Activated CD4-positive, alpha-beta memory T cell treated with anti-CD3 and anti-CD28 coated beads for 36 hours (primary cell): Measurements from ENCODE around the gene RNF151. TPM values are rescaled to one million over a fixed set of nuclear protein-coding genes. Genes with fewer than 3 reads are reported as not detected.
"Not testable (repeated sequence)": the region's sequence is repeated elsewhere in the genome, so short reads cannot be mapped to it uniquely, and the experiment has no call there.

ENCODE experiments used
- CTCF ChIA-PET: fragments of 350-600 bp; sonication (Branson Sonifier 250); formaldehyde crosslinking; loops from one replicate; lab custom pipeline; 2021; ENCODE audit warnings: antibody characterized with exemption, inconsistent platforms; lab: Charles Lee
- POLR2A ChIA-PET: fragments of 350-600 bp; sonication (Branson Sonifier 250); formaldehyde crosslinking; loops from one replicate; lab custom pipeline; 2021; ENCODE audit warnings: antibody characterized with exemption; lab: Charles Lee
- DNase-seq: peaks from one replicate; pipeline ENCODE4 v3.0.0-alpha.2; 2020
- H3K27ac Mint-ChIP-seq: one replicate; pipeline ENCODE4 v1.8.0; 2021; ENCODE audit warnings: mixed read lengths
- H3K27me3 Mint-ChIP-seq: one replicate; pipeline ENCODE4 v1.8.0; 2021; ENCODE audit warnings: mixed read lengths
- H3K36me3 Mint-ChIP-seq: one replicate; pipeline ENCODE4 v1.8.0; 2021; ENCODE audit warnings: mixed read lengths
- H3K4me1 Mint-ChIP-seq: one replicate; pipeline ENCODE4 v1.8.0; 2021; ENCODE audit warnings: low read depth, mixed read lengths
- H3K4me3 Mint-ChIP-seq: one replicate; pipeline ENCODE4 v1.8.0; 2021; ENCODE audit warnings: mild to moderate bottlenecking, mixed read lengths
- H3K9me3 Mint-ChIP-seq: one replicate; pipeline ENCODE4 v1.8.0; 2021; ENCODE audit warnings: mixed read lengths
- intact Hi-C: fragments of 100-400 bp; cut with micrococcal nuclease; formaldehyde crosslinking; loops from one replicate; pipeline ENCODE4 v1.15.1; 2023
- total RNA-seq, 2 experiments: library from RNA; stranded (reverse); gene quantifications; one replicate each; pipeline ENCODE4 v1.2.3, GENCODE V29; 2021

The RNF151 gene
- total RNA-seq, 2 experiments from 2014 or later: not detected

DNA sequence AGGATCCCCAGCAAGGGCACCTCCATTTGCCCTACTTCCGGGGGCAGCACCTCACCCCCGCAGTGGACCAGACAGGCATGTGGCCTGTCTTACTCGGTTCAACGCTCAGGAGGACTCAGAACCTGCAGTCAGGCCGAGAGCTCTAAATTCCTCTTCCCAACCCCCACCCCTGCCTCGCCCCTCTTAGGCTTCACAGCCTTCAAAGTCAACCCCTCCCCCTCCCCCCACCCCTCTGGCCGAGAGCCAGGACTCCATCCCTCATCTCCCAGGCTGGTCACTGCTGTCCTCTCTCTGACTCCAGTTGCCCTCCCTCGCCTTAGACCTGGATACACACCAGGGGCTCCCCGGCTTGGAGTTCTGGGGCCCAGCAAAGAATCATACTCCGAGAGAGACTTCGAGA, 40.4 kb upstream of the RNF151 start:
- H3K36me3 Mint-ChIP-seq: no peaks in the 10 kb centered on the region
- peaks cover 16% of the 10 kb centered on the region for H3K27me3 Mint-ChIP-seq
- intact Hi-C loops: no loop called here
- no peaks in the 10 kb centered on the region for H3K9me3 Mint-ChIP-seq
- H3K27ac Mint-ChIP-seq: no peak overlapping the region
- ChIA-PET CTCF (no interaction called here), POLR2A (no interaction called here)
- no peak for DNase-seq
- no peak overlapping the region for H3K4me3 Mint-ChIP-seq
- H3K4me1 Mint-ChIP-seq: peaks cover 2% of the 10 kb centered on the region

DNA sequence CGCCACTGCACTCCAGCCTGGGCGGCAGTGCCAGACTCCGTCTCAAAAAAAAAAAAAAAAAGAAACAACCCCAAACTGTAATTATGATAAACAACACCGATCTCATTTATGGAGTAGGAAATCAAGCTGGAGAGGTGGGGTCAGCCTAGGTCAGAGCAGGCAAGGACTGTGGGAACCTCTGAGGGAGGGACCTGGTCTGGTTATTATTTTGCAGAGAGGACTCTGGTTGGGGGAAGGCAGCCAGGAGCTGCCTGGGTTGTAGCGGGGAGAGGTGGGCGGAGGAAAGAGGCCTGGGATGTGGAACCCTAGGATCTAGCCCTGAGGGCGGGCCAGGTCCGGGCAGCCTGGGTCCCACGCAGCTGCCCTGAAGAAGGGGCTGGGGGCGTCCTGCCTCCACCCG, 37.6 kb upstream of the RNF151 start:
- intact Hi-C loops: loop anchor here (2.0 kb wide), 1 partner anchor 64 kb away; no protein-coding TSS in a partner anchor
- no peaks in the 10 kb centered on the region for H3K9me3 Mint-ChIP-seq
- peaks cover 2% of the 10 kb centered on the region for H3K4me1 Mint-ChIP-seq
- H3K4me3 Mint-ChIP-seq: peak overlapping the region; percentile 64
- no peak overlapping the region for H3K27ac Mint-ChIP-seq
- POLR2A ChIA-PET: interaction anchor here (1.1 kb wide), 1 partner anchor 32 kb away, joined by 7 read pairs; no protein-coding TSS in a partner anchor
- no peaks in the 10 kb centered on the region for H3K36me3 Mint-ChIP-seq
- CTCF ChIA-PET: interaction anchor here (0.8 to 3.1 kb wide), 11 partner anchors 9 to 224 kb away, joined by 3 to 23 read pairs (median 4); partner anchors contain the start of genes EME2, MAPK8IP3, MRPS34 and MSRB1
- no peaks in the 10 kb centered on the region for H3K27me3 Mint-ChIP-seq
- DNase-seq: peak; percentile 25

DNA sequence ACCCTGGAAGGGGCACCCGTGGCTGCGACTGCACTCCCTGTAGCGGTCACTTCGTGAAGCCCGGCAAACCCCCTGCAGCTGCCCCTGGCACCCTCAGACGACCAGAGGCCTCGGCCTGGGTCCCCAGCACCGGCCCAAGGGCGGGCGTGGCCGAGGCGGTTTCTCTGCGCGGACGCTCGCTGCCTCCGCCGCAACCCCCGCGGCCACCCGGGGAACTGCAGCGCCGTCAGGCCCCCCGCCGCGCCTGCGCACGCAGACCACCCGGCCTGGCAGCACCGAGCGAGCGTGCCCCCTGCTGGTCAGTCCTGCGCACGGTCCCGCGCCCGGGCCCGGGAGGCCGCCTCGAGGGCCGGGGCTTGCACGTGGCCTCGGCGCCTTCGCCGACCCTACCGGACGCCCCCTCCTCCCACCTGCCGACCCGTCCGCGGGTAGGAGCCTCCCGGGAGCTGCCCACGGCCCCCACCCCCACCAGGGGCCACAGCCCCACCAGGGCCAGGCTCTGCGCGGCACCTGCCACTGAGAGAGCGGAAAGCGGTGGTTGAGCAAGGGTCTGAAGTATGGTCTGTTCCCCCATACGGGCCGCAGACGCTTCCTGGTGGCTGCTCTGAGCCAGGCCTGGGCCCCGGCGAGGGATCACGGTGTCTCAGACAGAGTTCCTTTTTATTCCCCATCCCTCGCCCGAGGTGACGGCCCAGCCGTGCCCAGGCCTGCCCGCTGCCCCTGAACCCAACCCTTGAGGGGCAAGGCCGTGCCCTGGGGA, 36.9 kb upstream of the RNF151 start:
- Mint-ChIP-seq H3K4me1 (peaks cover 2% of the 10 kb centered on the region), H3K27ac (no peak overlapping the region), H3K27me3 (no peaks in the 10 kb centered on the region), H3K4me3 (peak overlapping the region; percentile 60), H3K36me3 (no peaks in the 10 kb centered on the region), H3K9me3 (no peaks in the 10 kb centered on the region)
- DNase-seq: peak; percentile 93
- intact Hi-C loops: loop anchor here (2.0 kb wide), 1 partner anchor 65 kb away; no protein-coding TSS in a partner anchor
- ChIA-PET POLR2A (interaction anchor here (1.1 kb wide), 1 partner anchor 31 kb away, joined by 7 read pairs; no protein-coding TSS in a partner anchor), CTCF (interaction anchor here (0.7 to 3.1 kb wide), 11 partner anchors 9 to 224 kb away, joined by 3 to 23 read pairs (median 5); partner anchors contain the start of genes EME2, MAPK8IP3, MRPS34 and MSRB1)

DNA sequence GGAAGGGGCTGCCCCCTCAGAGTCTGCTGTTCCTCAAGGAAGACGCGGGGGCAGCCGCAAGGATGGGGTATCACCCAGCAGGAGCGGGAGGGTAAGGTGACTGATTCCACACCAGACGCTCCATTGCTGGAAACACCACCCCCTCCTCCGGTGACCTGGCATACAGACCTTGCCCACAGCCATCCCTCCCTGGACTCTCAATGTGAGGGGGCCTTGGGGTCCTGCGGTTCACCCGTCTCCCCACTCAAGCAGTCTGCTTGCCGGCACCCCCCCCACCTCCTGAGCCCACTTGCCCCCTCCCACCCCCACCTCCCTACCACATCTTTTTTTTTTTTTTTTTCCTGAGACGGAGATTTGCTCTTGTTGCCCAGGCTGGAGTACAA, 36.3 kb upstream of the RNF151 start:
- no peak for DNase-seq
- Mint-ChIP-seq H3K36me3 (no peaks in the 10 kb centered on the region), H3K4me3 (no peak overlapping the region), H3K4me1 (peaks cover 2% of the 10 kb centered on the region), H3K9me3 (no peaks in the 10 kb centered on the region), H3K27me3 (no peaks in the 10 kb centered on the region), H3K27ac (no peak overlapping the region)
- ChIA-PET CTCF (interaction anchor here (0.7 to 3.1 kb wide), 7 partner anchors 8 to 155 kb away, joined by 3 to 23 read pairs (median 5); partner anchors contain the start of gene MSRB1), POLR2A (no interaction called here)
- intact Hi-C loops: no loop called here

DNA sequence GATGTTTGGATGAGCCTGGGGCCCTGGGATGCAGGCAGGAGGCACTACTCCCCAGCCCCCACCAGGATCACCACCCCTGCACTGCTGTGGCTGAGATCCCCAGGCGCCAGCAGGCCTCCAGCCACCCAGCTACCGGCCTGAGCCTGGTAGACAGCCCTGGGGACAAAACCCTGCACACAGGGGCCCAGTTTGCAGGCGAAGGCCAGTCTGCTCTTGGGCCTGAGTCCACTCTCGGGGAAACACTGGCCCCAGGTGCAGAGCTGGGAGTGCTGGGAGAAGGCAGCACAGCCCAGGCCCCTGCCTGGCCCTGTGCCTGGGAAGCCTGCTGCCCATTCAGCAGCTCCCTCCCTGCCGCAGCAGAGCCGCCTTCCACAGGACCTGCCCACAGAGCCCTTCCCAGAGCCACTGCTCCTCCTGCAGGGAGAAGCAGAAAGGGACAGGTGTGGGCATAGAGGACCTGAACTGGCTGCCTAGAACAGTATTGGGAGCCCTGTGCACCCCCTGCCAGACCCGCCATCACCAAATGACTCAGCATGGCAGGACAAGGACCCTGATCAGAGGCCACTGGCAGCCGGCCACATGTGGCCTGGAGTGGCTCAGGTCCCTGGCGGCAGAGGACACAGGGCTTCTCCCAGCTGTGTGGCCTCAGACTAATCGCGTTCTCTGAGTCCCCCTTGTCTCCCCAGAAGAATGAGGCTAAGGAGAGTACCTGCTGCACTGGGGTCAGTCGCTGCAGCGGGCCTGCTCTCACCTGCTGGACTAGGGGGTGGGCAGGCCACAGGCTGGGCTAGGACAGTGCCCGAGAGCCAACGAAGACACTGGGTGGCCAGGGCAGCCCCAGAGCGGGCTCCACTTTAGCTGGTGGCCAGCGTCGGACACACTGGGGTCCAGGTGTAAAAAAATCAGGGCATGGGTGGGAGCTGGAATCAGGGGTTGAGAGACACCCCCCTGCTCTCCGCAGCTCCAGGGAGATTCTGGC, 34.3 kb upstream of the RNF151 start:
- Mint-ChIP-seq H3K4me3 (no peak overlapping the region), H3K4me1 (peaks cover 2% of the 10 kb centered on the region), H3K27ac (no peak overlapping the region), H3K9me3 (no peaks in the 10 kb centered on the region), H3K36me3 (no peaks in the 10 kb centered on the region), H3K27me3 (no peaks in the 10 kb centered on the region)
- DNase-seq: no peak
- ChIA-PET POLR2A (no interaction called here), CTCF (interaction anchor here (1.0 kb wide), 1 partner anchor 209 kb away, joined by 3 read pairs; no protein-coding TSS in a partner anchor)
- intact Hi-C loops: no loop called here

DNA sequence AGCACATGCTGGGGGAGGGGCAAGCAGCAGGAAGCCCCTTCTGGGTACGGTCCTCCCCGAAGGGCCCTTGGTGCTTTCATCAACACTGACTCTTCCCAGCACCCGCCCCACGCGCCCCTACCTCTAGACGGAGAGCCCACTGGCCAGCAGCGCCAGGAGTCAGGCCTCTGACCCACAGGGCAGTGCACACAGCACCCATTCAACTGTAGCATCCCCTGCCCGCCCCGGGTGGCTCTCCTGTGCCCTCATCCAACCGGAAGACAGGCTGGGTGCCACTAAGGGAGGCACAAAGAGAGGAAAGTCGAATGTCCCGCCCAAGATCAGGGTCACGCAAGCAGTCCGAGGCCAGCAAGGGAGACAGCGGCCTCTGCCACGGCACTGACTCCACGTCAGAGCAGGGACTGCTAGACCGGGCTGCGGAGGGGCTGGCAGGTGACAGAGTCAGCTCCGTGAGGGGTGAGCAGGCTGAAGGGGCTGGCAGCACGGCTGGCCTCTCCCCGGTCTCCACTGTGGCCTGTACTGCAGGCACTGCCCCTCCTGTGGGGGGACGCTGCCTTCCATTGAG, 33.5 kb upstream of the RNF151 start:
- CTCF ChIA-PET: interaction anchor here (1.0 kb wide), 1 partner anchor 210 kb away, joined by 3 read pairs; no protein-coding TSS in a partner anchor
- Mint-ChIP-seq H3K27ac (no peak overlapping the region), H3K4me3 (no peak overlapping the region), H3K9me3 (no peaks in the 10 kb centered on the region), H3K4me1 (peaks cover 2% of the 10 kb centered on the region), H3K27me3 (no peaks in the 10 kb centered on the region), H3K36me3 (peaks cover 3% of the 10 kb centered on the region)
- POLR2A ChIA-PET: no interaction called here
- intact Hi-C loops: no loop called here
- no peak for DNase-seq

DNA sequence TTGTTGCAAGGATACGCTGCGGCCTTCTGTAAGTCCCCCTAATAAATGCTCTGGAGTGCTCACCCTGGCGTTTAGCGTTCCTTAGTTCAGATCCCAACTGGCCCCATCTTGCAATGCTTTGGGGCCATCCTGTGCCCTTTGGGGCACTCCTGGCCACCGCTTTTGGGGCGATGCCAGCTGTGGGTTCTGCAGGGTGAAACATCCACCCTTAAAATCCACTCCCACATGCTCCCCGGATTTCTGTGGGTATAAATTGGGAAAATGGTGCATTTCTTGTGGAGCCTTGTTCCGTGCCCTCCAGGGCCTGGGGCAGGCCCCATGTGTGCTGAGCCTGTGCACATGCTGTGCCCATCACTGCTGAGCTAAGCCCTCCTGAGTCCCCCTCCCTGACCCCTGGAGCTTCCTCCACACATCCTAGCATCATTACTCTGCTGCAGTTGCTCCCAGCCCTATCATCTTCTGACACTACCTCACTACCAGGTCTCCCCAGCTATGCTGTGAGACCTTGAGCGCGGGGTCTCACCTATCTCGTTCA, 29.6 kb upstream of the RNF151 start:
- Mint-ChIP-seq H3K4me3 (no peak overlapping the region), H3K27ac (no peak overlapping the region), H3K4me1 (peaks cover 8% of the 10 kb centered on the region), H3K9me3 (no peaks in the 10 kb centered on the region), H3K36me3 (peaks cover 7% of the 10 kb centered on the region), H3K27me3 (no peaks in the 10 kb centered on the region)
- intact Hi-C loops: no loop called here
- DNase-seq: no peak
- POLR2A ChIA-PET: no interaction called here
- CTCF ChIA-PET: no interaction called here

DNA sequence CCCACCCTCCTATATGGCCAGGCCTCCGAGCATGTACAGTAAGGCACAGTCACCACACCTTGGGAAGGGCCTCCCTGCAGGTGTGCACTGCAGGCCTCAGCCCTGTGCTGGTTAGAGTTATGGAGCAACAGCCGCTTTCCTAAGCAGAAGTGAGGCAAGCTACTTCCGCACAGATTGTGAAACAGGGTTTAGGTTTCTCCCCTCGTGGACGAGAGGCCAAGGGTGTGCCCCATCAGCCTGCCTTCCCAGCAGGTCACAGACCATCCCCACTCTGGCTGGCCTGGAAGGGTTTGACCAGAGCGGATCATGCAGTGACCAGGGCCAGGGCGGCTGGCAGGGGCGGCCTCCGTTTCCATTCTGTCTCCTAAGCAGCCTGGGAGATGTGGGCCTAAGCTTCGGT, 28.3 kb upstream of the RNF151 start:
- POLR2A ChIA-PET: no interaction called here
- H3K4me3 Mint-ChIP-seq: no peak overlapping the region
- peaks cover 12% of the 10 kb centered on the region for H3K4me1 Mint-ChIP-seq
- no peaks in the 10 kb centered on the region for H3K9me3 Mint-ChIP-seq
- no peak overlapping the region for H3K27ac Mint-ChIP-seq
- no peaks in the 10 kb centered on the region for H3K27me3 Mint-ChIP-seq
- DNase-seq: no peak
- intact Hi-C loops: no loop called here
- CTCF ChIA-PET: interaction anchor here (1.2 kb wide), 1 partner anchor 9 kb away, joined by 3 read pairs; no protein-coding TSS in a partner anchor
- H3K36me3 Mint-ChIP-seq: peaks cover 7% of the 10 kb centered on the region

DNA sequence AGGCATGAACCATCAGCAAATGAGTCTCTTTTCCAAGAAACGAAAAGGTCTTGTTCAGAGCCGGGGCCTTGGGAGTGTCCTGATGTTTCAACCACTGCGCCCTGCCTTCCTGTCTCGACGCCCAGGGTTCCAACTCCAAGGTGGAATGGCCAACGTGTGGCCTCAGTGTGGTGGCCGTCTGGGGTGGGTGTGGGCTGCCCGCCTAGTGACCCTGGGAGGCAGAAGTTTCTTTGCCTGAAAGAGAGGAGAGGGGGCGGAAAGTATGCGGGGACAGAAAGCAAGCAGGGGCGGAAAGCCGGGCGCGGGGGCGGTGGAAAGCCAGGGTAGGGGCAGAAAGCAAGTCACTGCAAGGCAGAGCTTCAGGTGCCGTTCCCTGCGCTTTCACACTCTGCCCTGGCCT, 27.7 kb upstream of the RNF151 start:
- no peaks in the 10 kb centered on the region for H3K9me3 Mint-ChIP-seq
- CTCF ChIA-PET: interaction anchor here (1.2 kb wide), 1 partner anchor 9 kb away, joined by 3 read pairs; no protein-coding TSS in a partner anchor
- POLR2A ChIA-PET: interaction anchor here (0.7 kb wide), 1 partner anchor 78 kb away, joined by 3 read pairs; no protein-coding TSS in a partner anchor
- H3K27me3 Mint-ChIP-seq: no peaks in the 10 kb centered on the region
- intact Hi-C loops: no loop called here
- peaks cover 7% of the 10 kb centered on the region for H3K36me3 Mint-ChIP-seq
- no peak overlapping the region for H3K4me3 Mint-ChIP-seq
- peaks cover 16% of the 10 kb centered on the region for H3K4me1 Mint-ChIP-seq
- no peak overlapping the region for H3K27ac Mint-ChIP-seq
- DNase-seq: no peak

DNA sequence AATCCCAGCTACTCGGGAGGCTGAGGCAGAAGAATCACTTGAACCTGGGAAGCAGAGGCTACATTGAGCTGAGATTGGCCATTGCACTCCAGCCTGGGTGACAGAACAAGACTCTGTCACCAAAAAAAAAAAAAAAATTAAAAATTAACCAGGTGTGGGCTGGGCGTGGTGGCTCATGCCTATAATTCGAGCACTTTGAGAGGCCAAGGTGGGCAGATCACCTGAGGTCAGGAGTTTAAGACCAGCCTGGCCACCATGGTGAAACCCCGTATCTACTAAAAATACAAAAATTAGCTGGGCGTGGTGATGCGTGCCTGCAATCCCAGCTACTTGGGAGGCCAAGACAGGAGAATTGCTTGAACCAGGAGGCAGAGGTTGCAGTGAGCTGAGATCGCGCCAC, 26.8 kb upstream of the RNF151 start:
- DNase-seq, H3K9me3 Mint-ChIP-seq, H3K27ac Mint-ChIP-seq, POLR2A ChIA-PET, H3K4me3 Mint-ChIP-seq, H3K27me3 Mint-ChIP-seq, H3K36me3 Mint-ChIP-seq, intact Hi-C loops: not testable (repeated sequence)
- CTCF ChIA-PET: interaction anchor here (1.8 to 2.4 kb wide), 3 partner anchors 10 to 201 kb away, joined by 5 to 6 read pairs (median 6); no protein-coding TSS in a partner anchor
- peaks cover 25% of the 10 kb centered on the region for H3K4me1 Mint-ChIP-seq
